Measurements from ENCODE around the gene ADGRG4.
A peak's percentile ranks its signal among the peaks of the same experiment; 100 is the strongest.
"Not testable (repeated sequence)": the region's sequence is repeated elsewhere in the genome, so short reads cannot be mapped to it uniquely, and the experiment has no call there.

Gene ADGRG4, protein sequence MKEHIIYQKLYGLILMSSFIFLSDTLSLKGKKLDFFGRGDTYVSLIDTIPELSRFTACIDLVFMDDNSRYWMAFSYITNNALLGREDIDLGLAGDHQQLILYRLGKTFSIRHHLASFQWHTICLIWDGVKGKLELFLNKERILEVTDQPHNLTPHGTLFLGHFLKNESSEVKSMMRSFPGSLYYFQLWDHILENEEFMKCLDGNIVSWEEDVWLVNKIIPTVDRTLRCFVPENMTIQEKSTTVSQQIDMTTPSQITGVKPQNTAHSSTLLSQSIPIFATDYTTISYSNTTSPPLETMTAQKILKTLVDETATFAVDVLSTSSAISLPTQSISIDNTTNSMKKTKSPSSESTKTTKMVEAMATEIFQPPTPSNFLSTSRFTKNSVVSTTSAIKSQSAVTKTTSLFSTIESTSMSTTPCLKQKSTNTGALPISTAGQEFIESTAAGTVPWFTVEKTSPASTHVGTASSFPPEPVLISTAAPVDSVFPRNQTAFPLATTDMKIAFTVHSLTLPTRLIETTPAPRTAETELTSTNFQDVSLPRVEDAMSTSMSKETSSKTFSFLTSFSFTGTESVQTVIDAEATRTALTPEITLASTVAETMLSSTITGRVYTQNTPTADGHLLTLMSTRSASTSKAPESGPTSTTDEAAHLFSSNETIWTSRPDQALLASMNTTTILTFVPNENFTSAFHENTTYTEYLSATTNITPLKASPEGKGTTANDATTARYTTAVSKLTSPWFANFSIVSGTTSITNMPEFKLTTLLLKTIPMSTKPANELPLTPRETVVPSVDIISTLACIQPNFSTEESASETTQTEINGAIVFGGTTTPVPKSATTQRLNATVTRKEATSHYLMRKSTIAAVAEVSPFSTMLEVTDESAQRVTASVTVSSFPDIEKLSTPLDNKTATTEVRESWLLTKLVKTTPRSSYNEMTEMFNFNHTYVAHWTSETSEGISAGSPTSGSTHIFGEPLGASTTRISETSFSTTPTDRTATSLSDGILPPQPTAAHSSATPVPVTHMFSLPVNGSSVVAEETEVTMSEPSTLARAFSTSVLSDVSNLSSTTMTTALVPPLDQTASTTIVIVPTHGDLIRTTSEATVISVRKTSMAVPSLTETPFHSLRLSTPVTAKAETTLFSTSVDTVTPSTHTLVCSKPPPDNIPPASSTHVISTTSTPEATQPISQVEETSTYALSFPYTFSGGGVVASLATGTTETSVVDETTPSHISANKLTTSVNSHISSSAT (N-terminal part only)

DNA sequence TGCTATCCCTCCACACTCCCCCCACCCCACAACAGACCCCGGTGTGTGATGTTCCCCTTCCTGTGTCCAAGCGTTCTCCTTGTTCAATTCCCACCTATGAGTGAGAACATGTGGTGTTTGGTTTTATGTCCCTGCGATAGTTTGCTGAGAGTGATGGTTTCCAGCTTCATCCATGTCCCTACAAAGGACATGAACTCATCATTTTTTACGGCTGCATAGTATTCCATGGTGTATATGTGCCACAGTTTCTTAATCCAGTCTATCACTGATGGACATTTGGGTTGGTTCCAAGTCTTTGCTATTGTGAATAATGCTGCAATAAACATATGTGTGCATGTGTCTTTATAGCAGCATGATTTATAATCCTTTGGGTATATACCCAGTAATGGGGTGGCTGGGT is at the start of gene ADGRG4:
ADGRG4 (plus strand) TSS at position 243 of the 400 bp plus-strand sequence. CDS start 7,815 bp downstream, outside the sequence.
- H3K4me3 ChIP-seq (ENCODE audit: low read depth, low read length): not testable (repeated sequence)

DNA sequence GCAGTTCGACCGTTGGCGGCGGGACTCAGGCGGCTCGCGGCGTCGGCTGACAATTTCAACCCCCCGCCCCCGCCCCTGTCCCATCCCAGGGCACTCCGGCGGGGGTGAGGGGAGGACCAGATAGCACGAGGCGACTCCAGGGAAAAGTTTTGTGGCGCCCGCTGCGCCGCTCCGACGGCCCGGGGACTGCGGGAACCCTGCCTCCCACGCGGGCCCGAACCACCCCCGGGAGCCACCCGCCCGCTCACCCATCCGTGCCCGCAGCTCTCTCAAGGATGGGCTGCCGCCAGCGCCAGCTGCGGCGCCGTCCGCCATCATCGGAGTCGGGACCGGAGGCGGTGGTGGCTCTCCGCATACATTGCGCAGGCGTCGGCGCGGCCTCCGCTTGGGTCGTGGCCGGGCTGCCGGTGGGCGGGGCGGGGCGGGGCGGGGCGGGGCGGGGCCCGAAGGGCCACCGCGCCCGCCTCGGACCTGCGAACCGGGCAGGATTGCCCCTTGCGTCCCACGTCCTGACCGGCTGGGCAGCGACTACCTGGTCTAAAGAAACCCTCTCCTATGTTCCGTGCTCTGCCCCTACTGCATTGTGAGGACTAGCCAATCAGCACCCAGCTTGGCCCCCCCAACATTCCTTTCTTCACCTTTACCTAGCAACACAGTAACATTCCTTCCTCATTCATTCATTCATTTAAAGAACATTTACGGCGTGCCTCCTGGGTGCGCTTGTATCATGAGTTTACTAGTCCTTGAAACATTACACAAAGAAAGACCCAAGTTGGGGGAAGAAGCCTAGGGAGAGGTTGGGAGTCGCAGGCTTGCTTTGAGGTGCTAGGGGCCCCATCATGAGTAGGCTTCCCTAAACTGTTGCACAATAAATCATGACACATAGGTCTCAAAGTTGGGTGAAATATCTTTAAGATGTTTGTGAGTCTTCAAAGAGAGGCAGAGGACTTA is 49.4 kb upstream of the ADGRG4 start, which contains the start of gene MAP7D3:
MAP7D3 (minus strand) TSS at position 360 of the 951 bp plus-strand sequence; CDS start at position 318, 42 bp downstream.
- TF ChIP-seq, protein P1, sequence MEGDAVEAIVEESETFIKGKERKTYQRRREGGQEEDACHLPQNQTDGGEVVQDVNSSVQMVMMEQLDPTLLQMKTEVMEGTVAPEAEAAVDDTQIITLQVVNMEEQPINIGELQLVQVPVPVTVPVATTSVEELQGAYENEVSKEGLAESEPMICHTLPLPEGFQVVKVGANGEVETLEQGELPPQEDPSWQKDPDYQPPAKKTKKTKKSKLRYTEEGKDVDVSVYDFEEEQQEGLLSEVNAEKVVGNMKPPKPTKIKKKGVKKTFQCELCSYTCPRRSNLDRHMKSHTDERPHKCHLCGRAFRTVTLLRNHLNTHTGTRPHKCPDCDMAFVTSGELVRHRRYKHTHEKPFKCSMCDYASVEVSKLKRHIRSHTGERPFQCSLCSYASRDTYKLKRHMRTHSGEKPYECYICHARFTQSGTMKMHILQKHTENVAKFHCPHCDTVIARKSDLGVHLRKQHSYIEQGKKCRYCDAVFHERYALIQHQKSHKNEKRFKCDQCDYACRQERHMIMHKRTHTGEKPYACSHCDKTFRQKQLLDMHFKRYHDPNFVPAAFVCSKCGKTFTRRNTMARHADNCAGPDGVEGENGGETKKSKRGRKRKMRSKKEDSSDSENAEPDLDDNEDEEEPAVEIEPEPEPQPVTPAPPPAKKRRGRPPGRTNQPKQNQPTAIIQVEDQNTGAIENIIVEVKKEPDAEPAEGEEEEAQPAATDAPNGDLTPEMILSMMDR (IDR thresholded peaks at IDR 0.05; ENCODE audit: low read depth, low read length): no peak
- H3K4me3 ChIP-seq (ENCODE audit: low read depth, low read length): peak within 1 kb of the TSS; percentile 67

DNA sequence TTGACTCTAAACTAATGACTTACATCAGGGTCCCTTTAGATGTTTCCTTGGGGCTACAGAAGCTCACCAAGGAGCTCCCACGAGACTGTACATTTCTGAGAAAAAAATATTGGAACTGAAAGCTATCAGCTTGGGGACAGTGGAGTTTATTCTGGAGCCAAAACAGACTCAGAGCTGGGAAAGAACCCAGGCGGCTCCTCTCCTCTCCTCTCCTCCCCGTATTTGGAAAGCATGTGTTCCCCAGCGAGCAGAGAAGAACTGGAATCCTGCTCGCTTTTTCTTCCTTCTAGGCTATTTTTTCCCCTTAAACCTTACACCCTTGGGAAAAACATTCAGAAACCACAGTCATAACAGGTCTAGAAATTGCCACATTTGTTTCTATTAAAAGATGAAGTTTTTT is 45.2 kb upstream of the ADGRG4 start:
- TF ChIP-seq, protein P1 (IDR thresholded peaks at IDR 0.05; ENCODE audit: low read depth, low read length): no peak
- no peak overlapping the region for H3K4me3 ChIP-seq (ENCODE audit: low read depth, low read length)

DNA sequence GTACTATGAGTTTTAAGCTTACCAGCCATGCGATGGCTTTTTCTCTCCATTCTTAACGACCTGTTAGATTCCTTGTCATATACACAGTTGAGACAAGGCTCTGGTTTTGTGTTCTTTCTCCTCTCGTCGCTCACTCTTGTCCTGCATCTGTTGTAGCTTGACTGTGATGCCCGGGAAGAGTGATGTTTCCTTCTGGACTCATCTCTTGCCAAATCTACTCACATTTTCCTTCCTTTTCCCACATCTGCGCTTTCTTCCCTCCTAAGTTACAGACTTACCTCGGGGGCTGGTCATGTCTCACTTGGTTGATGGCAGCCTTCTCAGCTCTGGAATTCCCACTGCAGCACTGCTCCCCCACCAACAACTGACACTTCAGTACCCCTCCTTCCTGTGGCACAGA is 44.7 kb upstream of the ADGRG4 start:
- TF ChIP-seq, protein P1 (IDR thresholded peaks at IDR 0.05; ENCODE audit: low read depth, low read length): no peak
- no peak overlapping the region for H3K4me3 ChIP-seq (ENCODE audit: low read depth, low read length)

DNA sequence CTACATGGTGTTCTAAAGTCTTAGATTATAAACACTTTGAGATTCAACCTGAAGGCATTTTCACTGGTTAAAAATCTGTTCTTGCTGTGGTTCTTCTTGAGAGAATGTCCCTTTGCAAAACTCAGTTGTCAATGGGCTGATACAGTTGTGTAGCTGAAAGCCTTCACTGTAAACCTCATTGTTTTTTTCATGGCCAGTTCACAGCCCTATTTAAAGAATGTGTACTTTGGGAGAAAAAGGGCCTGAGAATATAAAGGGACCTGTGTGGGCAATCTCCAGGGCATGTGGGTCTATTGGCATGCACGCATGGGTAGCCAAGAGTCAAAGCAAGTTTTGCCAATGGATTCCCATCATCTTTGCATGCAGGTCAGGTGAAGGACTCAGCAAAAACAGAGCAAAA is 41.8 kb upstream of the ADGRG4 start:
- TF ChIP-seq, protein P1 (IDR thresholded peaks at IDR 0.05; ENCODE audit: low read depth, low read length): no peak
- no peak overlapping the region for H3K4me3 ChIP-seq (ENCODE audit: low read depth, low read length)

DNA sequence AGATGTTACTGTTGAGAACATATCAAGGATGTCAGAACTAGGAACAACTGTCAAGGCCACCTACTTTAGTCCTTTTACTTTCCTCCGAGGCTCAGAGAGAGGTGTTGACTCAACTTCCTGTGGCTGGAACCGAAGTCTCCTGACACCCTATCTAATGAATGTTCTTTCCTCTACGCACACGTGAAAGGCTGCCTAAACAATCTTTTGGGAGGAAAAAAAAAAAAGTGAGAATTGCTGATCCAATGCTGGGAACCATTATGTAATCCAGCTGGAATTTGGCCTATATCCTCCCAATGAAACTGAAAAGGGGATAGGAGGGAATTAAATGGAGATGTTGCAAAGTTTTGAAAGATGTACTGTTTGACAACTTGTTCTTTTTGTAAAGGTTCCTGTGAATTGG is 41.2 kb upstream of the ADGRG4 start:
- TF ChIP-seq, protein P1 (IDR thresholded peaks at IDR 0.05; ENCODE audit: low read depth, low read length): no peak
- no peak overlapping the region for H3K4me3 ChIP-seq (ENCODE audit: low read depth, low read length)
